Measurements from ENCODE around the gene DENND2D. TPM values are rescaled to one million over a fixed set of nuclear protein-coding genes. Genes with fewer than 3 reads are reported as not detected.

DENND2D gene
- total RNA-seq, 2 donors from 2014 or later, result 25.4 to 37.2 TPM

GRCh38 chr1:111225717-111226400 lies 25.4 kb upstream of the DENND2D start:
- no peak for DNase-seq (ENCODE audit: low spot score)

GRCh38 chr1:111225091-111225490 lies 24.6 kb upstream of the DENND2D start:
- TF ChIP-seq POLR2A (IDR thresholded peaks at IDR 0.05) (no peak), CTCF (IDR thresholded peaks at IDR 0.05) (no peak), POLR2AphosphoS5 (IDR thresholded peaks at IDR 0.05) (no peak)
- no peaks in the 10 kb centered on the region for H3K36me3 ChIP-seq
- no peaks in the 10 kb centered on the region for H3K4me1 ChIP-seq (replicated peaks)
- DNase-seq (ENCODE audit: low spot score), result no peak
- H3K9me3 ChIP-seq, result no peaks in the 10 kb centered on the region
- H3K27ac ChIP-seq, result no peak overlapping the region
- H3K27me3 ChIP-seq (replicated peaks; ENCODE audit: insufficient read depth), result no peaks in the 10 kb centered on the region
- no peak overlapping the region for H3K4me3 ChIP-seq
- intact Hi-C loops (cut with DNase I), result no loop called here

More at GRCh38 chr1:111225717-111226400, 25.4 kb upstream of the DENND2D start:
- Histone ChIP-seq H3K27me3 (replicated peaks; ENCODE audit: insufficient read depth) (no peaks in the 10 kb centered on the region), H3K4me1 (replicated peaks) (no peaks in the 10 kb centered on the region), H3K9me3 (no peaks in the 10 kb centered on the region), H3K4me3 (no peak overlapping the region), H3K36me3 (no peaks in the 10 kb centered on the region), H3K27ac (no peak overlapping the region)
- no peak for TF ChIP-seq POLR2A (IDR thresholded peaks at IDR 0.05)
- TF ChIP-seq CTCF (IDR thresholded peaks at IDR 0.05), result no peak
- no peak for TF ChIP-seq POLR2AphosphoS5 (IDR thresholded peaks at IDR 0.05)
- intact Hi-C loops (cut with DNase I), result no loop called here
- WGBS, result 44% methylated on average over 6 of the region's 6 CpGs

- TF ChIP-seq POLR2AphosphoS5 (IDR thresholded peaks at IDR 0.05), result no peak
- TF ChIP-seq CTCF (IDR thresholded peaks at IDR 0.05), result peak in 1 of 4 experiments; percentile 13
- no peak for TF ChIP-seq POLR2A (IDR thresholded peaks at IDR 0.05)
- Histone ChIP-seq H3K4me3 (no peak overlapping the region), H3K27ac (no peak overlapping the region), H3K4me1 (replicated peaks) (no peaks in the 10 kb centered on the region), H3K27me3 (replicated peaks; ENCODE audit: insufficient read depth) (no peaks in the 10 kb centered on the region), H3K36me3 (no peaks in the 10 kb centered on the region), H3K9me3 (no peaks in the 10 kb centered on the region)
- no peak for DNase-seq (ENCODE audit: low spot score)
- WGBS, result 86% methylated on average over 6 of the region's 6 CpGs
- intact Hi-C loops (cut with DNase I), result loop anchor here (2.0 to 5.0 kb wide), 2 partner anchors 124 to 178 kb away; no protein-coding TSS in a partner anchor
Observed at GRCh38 chr1:111223126-111223685, 22.8 kb upstream of the DENND2D start.

- intact Hi-C loops (cut with DNase I), result loop anchor here (2.0 to 5.0 kb wide), 2 partner anchors 125 to 178 kb away; no protein-coding TSS in a partner anchor
- Histone ChIP-seq H3K4me1 (replicated peaks) (no peaks in the 10 kb centered on the region), H3K9me3 (no peaks in the 10 kb centered on the region)
Observed at GRCh38 chr1:111222308-111223125, 22.1 kb upstream of the DENND2D start.

More at GRCh38 chr1:111222308-111223125, 22.1 kb upstream of the DENND2D start:
- Histone ChIP-seq H3K27ac (no peak overlapping the region), H3K4me3 (no peak overlapping the region), H3K27me3 (replicated peaks; ENCODE audit: insufficient read depth) (no peaks in the 10 kb centered on the region), H3K36me3 (no peaks in the 10 kb centered on the region)
- DNase-seq (ENCODE audit: low spot score), result peak; percentile 68
- WGBS, result 27% methylated on average over 10 of the region's 10 CpGs
- TF ChIP-seq POLR2A (IDR thresholded peaks at IDR 0.05), result no peak
- peak; percentile 25 for TF ChIP-seq POLR2AphosphoS5 (IDR thresholded peaks at IDR 0.05)
- peak; percentile 89 to 92 (median 90) for TF ChIP-seq CTCF (IDR thresholded peaks at IDR 0.05)
